Measurements from ENCODE around the gene DPYSL3.

Gene DPYSL3

GRCh38 chr5:147467973-147468508 is 41.8 kb downstream of the DPYSL3 start:
- no peak for DNase-seq (ENCODE audit: extremely low read depth, low read depth)
- TF ChIP-seq CTCF (IDR thresholded peaks at IDR 0.05; ENCODE audit: low read depth, low read length), result no peak

GRCh38 chr5:147466360-147466980 is 43.4 kb downstream of the DPYSL3 start:
- TF ChIP-seq CTCF (IDR thresholded peaks at IDR 0.05; ENCODE audit: low read depth, low read length), result no peak

DNA sequence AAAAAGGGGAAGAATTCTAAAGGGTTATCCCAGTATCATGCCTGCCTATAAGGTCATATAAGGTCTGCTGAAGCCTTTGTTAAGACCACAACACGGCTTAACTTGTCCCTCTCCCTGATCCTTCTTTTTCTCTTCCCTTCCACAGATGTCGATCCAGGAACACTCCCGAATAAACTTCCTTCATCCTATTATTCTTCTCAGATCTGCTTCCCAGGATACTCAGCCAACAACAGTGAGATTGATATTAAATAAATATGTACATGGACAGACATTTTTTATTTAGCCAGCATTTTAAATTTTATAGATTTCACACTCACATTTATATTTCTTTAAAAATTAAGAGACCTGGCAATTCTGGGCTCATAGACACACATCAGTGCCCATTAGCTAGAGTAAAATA is 44.1 kb downstream of the DPYSL3 start:
- no peak for TF ChIP-seq CTCF (IDR thresholded peaks at IDR 0.05; ENCODE audit: low read depth, low read length)

More at GRCh38 chr5:147466360-147466980, 43.4 kb downstream of the DPYSL3 start:
- DNase-seq (ENCODE audit: extremely low read depth, low read depth), result no peak

GRCh38 chr5:147464211-147464610 is 45.7 kb downstream of the DPYSL3 start:
- peak; percentile 27 for TF ChIP-seq CTCF (IDR thresholded peaks at IDR 0.05; ENCODE audit: low read depth, low read length)
- DNase-seq (ENCODE audit: extremely low read depth, low read depth), result no peak

More for the DNA sequence above, 44.1 kb downstream of the DPYSL3 start:
- no peak for DNase-seq (ENCODE audit: extremely low read depth, low read depth)

GRCh38 chr5:147461915-147462314 is 48.0 kb downstream of the DPYSL3 start:
- TF ChIP-seq CTCF (IDR thresholded peaks at IDR 0.05; ENCODE audit: low read depth, low read length), result no peak
- DNase-seq (ENCODE audit: extremely low read depth, low read depth), result no peak

GRCh38 chr5:147460380-147460779 is 49.5 kb downstream of the DPYSL3 start:
- no peak for TF ChIP-seq CTCF (IDR thresholded peaks at IDR 0.05; ENCODE audit: low read depth, low read length)
- DNase-seq (ENCODE audit: extremely low read depth, low read depth), result no peak

GRCh38 chr5:147458581-147458980 is 51.3 kb downstream of the DPYSL3 start:
- no peak for TF ChIP-seq CTCF (IDR thresholded peaks at IDR 0.05; ENCODE audit: low read depth, low read length)
- no peak for DNase-seq (ENCODE audit: extremely low read depth, low read depth)

All from AG09319 (cell line).